Right lobe of liver (tissue), 4 donors: Measurements from ENCODE around the gene ABHD2.

Source experiments
- POLR2A ChIP-seq: fragments of 450-650 bp; IDR thresholded peaks from one replicate; pipeline ENCODE4 v1.6.1; 2017; ENCODE audit warnings: antibody characterized with exemption, mild to moderate bottlenecking
- TF ChIP-seq, protein P1 (sequence below), 4 donors: fragments of 200-600 bp in 3 of 4; fragments of 450-650 bp in 1 of 4; IDR thresholded peaks; one replicate each; pipeline versions ENCODE4 v1.5.1 to v1.8.0; 2016 to 2022; ENCODE audit warnings: antibody characterized with exemption in 4 of 4, mild to moderate bottlenecking in 2 of 4
- donor health status: DM: no; HTN: no; CAD: no.
- donor health status: DM: no; HTN: no; CAD: no.
- donor health status: DM: no; HTN: yes; CAD: no.

DNA sequence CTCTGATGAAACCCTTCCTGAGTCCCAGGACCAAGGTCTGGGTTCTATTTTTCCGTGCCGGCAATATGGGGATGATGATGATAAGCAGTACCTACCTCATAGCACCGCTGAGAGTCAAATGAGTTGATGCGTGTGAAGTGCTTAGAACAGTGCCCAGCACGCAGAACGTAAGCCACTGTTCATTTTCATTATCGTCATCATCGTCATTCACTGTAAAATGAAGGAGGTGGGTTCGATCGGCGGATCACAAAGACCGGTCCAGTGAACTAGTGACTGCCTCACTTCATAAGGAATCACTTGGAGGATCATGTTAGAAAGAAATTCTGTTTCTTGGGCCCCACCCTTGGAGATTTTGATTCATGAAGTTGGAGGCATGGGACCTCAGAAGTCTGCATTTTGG is 88.9 kb downstream of the ABHD2 start:
- TF ChIP-seq, protein P1, sequence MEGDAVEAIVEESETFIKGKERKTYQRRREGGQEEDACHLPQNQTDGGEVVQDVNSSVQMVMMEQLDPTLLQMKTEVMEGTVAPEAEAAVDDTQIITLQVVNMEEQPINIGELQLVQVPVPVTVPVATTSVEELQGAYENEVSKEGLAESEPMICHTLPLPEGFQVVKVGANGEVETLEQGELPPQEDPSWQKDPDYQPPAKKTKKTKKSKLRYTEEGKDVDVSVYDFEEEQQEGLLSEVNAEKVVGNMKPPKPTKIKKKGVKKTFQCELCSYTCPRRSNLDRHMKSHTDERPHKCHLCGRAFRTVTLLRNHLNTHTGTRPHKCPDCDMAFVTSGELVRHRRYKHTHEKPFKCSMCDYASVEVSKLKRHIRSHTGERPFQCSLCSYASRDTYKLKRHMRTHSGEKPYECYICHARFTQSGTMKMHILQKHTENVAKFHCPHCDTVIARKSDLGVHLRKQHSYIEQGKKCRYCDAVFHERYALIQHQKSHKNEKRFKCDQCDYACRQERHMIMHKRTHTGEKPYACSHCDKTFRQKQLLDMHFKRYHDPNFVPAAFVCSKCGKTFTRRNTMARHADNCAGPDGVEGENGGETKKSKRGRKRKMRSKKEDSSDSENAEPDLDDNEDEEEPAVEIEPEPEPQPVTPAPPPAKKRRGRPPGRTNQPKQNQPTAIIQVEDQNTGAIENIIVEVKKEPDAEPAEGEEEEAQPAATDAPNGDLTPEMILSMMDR (IDR thresholded peaks at IDR 0.05), result no peak
- no peak for TF ChIP-seq POLR2A
